Stimulated activated CD4-positive, alpha-beta T cell treated with anti-CD3 and anti-CD28 coated beads, Interleukin-1b, Interleukin-23, amount 100 ng/mL, for 24 hours (primary cell): Measurements from ENCODE around the gene CIITA.
A peak's percentile ranks its signal among the peaks of the same experiment; 100 is the strongest.

ENCODE experiments used
- DNase-seq, 4 experiments: peaks; one replicate each; pipeline ENCODE4 v3.0.0-alpha.2; 2020; ENCODE audit warnings: low read depth in 4 of 4, low spot score in 1 of 4

The CIITA gene

DNA sequence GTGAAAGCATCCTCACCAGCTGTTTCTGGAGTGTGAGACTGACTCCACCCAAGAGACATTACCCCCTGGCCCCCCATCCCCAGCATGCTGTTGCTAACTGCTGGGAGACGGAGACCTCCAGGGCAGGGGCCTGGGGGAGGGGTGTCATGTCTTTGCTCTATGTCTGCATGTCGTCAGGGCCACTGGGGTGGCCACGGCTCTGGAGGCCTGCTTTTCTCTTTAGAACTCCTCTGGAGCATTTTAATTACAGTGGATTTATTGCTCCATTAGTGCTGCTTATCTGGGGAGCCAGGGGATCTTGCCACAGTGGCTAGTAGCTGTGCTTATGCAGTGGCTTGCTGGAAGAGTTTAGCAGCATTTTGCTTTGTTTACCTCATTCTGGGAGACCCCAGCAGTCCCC is 99.6 kb downstream of the CIITA start:
- no peak for DNase-seq

DNA sequence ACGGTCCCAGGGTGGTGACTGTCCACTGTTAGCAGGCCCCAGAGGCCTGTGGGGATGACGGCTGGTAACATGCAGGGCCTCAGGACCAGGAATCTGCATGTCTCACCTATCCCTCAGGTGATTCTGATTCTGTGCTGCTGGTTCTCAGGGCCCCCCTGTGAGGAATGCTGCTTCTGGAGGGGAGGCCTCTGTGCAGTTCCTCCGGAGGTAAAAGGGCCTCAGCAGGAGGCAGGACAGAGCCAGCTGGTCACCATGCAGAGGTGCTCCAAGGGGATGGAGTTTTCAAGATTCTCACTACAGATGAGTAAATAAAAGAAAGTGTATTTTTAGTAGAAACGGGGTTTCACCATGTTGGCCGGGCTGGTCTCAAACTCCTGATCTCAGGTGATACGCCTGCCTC is 101.1 kb downstream of the CIITA start:
- no peak for DNase-seq

DNA sequence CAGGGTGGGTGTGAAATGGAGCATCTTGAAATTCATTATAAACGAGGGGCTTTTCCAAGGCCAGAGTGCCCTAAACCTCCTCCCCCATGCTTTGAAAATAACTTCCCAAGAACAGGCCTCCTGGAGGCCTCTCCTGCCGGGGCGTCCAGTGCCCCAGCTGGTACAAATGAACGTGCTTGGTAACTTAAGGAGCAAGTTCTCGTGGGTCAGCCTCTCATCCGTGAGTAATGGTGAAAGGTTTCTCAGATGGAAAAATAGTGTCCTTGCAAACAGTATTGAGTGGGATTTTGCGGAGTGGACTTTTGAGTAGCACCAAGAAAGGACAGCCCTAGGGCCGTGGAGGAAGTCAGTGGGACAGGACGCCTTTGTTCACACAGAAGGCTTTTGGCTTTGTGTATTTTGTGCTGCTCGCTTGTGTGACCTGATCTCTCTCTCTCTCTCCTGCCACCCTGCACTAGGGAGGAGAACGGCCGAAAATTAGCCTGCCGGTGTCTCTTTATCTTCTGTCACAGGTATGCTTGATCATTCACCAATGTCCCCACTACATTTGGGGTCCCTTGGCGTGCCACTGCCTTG is 102.0 kb downstream of the CIITA start:
- DNase-seq: no peak

DNA sequence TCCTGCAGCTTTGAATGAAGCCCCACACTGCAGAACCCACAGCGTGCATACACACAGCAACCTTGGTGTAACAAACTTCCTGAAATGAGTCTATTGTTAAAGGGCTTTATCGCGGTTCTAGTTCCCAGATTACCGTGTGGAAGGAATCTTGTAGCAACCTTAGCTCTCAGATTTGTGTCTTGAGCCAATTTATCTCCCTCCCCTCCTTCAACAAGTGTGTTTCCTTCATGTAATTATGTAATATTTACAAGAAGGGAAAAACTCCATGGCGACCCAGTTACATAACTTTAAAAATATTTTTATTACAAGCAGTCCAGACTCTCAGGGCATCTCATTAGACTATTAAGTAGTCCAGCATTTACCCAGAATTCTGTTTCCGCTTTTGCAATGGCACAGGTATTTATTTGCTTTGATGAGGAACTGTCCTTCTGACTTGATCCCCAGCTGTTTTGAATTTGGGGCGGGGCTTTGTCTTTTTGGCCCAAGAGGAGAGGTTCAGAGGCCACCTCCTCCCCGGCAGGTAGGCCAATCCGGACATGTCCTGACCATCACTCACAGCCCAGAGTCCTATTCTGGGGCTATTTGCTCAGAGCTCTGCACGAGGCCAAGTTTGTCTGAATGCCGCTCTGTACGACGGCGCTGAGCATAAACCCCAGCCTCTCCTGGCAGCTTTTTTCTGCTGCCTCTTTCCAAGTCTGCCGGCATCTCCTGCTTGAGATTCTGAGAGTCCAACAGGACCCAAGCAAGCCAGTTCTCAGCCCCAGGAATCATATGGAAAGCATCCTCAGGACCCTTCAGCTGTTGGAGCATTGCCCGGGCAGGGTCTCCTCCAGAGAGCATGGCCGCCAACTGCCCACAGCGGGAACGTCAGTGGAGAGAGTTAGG is 103.0 kb downstream of the CIITA start:
- DNase-seq: no peak

DNA sequence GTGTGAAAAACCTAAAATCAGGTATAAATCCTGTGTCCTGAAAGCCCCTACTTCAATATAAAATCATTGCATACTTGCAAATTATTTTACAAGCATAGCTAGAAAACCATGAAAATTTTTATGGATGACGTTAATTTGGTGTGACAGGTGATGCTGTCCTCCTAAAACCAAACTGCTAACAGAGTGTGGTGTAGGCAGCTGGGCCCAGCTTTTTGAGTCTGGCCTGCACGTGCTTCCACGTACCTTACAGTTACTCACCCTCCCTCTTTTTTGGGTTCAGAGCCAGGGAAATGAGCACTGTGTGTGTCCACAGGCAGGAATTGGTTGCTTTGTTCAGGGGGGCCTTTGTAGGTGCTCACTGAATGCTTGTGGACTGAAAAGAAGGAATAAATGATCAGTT is 103.8 kb downstream of the CIITA start:
- no peak for DNase-seq

DNA sequence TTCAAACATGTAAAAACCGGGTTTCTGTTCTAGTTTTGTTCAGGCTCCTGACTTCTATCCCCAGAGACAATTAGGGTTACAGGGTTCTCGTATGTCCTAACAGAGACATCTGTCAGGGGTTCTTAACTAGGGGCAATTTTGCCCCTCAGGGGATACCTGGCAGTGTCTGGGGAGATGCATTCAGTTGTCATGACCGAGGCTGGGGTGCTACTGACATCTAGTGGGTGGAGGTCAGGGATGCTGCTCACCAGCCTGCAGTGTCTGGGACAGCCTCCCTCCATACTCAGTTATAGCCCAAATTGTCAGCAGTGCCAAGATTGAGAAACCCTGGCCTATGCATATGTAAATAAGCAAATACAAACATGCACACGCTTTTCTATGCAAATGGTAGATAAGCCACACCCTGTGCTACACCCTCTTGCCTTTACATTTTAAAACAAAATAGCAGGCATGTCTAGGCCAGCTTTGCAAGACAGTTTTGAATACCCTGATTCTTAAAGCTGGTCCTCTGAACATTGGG is 104.8 kb downstream of the CIITA start:
- peak in 1 of 4 experiments; percentile 28 for DNase-seq

DNA sequence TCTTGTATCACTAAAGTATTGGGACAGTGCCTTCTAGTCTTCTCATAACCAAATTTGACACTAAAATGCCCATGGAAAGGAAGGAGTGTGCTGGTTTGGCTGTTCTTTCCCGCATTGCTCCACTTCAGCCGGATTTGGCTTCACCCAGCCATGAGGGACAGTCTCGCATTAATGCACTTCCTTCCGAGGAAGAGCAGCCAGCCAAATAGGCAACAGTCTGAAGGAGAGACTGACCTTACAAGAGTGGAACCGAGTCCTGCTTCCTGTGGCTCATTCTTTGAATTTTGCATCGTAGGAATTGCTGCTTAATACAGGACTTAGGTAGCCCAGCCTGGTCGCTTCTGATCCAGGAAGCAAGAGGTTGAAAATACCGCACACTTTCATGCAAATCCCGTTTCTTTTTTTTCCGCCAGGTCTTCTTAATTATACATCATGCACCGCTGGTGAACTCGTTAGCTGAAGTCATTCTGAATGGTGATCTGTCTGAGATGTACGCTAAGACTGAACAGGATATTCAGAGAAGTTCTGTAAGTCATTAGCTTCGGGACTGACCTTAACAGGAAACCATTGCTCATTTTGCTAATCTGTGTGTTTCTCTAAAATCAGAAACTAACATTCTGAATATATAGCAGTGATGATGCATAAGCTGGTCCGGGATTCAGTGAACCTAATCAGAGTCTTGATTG is 105.6 kb downstream of the CIITA start:
- no peak for DNase-seq

DNA sequence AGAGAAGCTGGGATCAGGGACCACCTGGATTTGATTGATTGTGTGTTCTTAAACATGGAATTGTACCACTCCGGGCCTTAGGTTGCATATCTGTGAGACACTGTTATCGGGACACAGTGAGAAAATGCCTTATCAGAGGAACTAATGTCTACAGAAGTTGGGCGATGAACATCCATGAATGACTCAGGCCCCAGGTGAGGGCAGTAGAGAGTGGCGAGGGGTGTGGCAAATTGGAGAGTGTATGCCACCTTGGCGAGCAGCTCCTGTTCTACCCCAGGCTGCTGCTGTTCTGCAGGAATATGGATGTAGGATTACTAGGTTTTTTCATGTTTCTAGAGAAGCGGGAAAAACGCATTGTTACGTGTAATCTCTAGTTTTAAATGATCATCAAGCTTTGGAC is 106.2 kb downstream of the CIITA start:
- no peak for DNase-seq

DNA sequence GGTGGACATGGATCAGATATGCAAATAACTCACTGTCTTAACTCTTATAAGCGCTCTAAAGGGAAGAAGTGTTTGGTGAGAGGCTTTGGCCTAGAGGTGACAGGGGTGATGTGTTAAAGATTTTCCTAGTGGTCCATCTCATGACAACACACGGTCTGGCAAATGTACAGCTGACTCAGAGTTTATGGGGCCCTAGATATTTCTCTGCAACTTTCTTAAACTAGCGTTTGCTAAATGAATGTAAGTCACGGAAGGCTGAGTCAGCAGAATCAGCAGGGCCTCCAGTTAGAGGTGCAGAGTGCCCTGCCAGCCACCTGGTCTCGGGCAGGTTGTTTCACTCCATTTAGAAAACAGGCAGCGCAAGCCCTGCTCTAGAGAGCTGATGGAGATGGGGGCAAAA is 107.5 kb downstream of the CIITA start:
- no peak for DNase-seq
